Natural killer cell (primary cell): ENCODE results near the gene STYXL1. TPM values are rescaled to one million over a fixed set of nuclear protein-coding genes. Genes with fewer than 3 reads are reported as not detected.

Experiments
- ATAC-seq, 3 donors: fragments of 150-1000 bp in 2 of 3; fragments of 200-7000 bp in 1 of 3; cut with Tn5 transposase; 1 replicate in 1 of 3; 2 replicates in 2 of 3; pipeline ENCODE4 v1.10.0; 2021; ENCODE audit warnings: mild to moderate bottlenecking in 2 of 3, moderate library complexity in 2 of 3
- DNase-seq, 2 donors: peaks; one replicate each; pipeline versions ENCODE4 v3.0.0 to v3.0.0-alpha.2; 2013 to 2021; ENCODE audit warnings: mixed read lengths in 1 of 2
- H3K27ac ChIP-seq: one replicate; pipeline ENCODE4 v1.5.1; 2013; ENCODE audit warnings: mild to moderate bottlenecking, low read length
- H3K27me3 ChIP-seq: one replicate; pipeline ENCODE4 v1.6.1; 2013; ENCODE audit warnings: low read length; ENCODE audit not compliant: control insufficient read depth, insufficient read depth
- H3K36me3 ChIP-seq: one replicate; pipeline ENCODE4 v1.6.1; 2013; ENCODE audit warnings: low read length; ENCODE audit not compliant: control insufficient read depth, insufficient read depth
- H3K4me1 ChIP-seq: one replicate; pipeline ENCODE4 v1.6.1; 2013; ENCODE audit warnings: low read length; ENCODE audit not compliant: control insufficient read depth, insufficient read depth
- H3K4me3 ChIP-seq: one replicate; pipeline ENCODE4 v1.5.1; 2013; ENCODE audit warnings: low read length
- H3K9me3 ChIP-seq: one replicate; pipeline ENCODE4 v1.6.1; 2013; ENCODE audit warnings: low read length; ENCODE audit not compliant: control insufficient read depth, insufficient read depth
- H3K27ac Mint-ChIP-seq, 2 donors: one replicate each; pipeline ENCODE4 v1.8.0; 2022; ENCODE audit warnings: mild to moderate bottlenecking in 2 of 2, mixed read lengths in 2 of 2, moderate library complexity in 1 of 2
- H3K27me3 Mint-ChIP-seq, 2 donors: one replicate each; pipeline ENCODE4 v1.8.0; 2022; ENCODE audit warnings: low read depth in 2 of 2, mixed read lengths in 2 of 2
- H3K36me3 Mint-ChIP-seq: one replicate; pipeline ENCODE4 v1.8.0; 2022; ENCODE audit warnings: mixed read lengths
- H3K4me1 Mint-ChIP-seq, 2 donors: one replicate each; pipeline ENCODE4 v1.8.0; 2022; ENCODE audit warnings: mixed read lengths in 2 of 2
- H3K4me3 Mint-ChIP-seq: one replicate; pipeline ENCODE4 v1.8.0; 2022; ENCODE audit warnings: mild to moderate bottlenecking, moderate library complexity, mixed read lengths
- H3K9me3 Mint-ChIP-seq, 2 donors: one replicate each; pipeline ENCODE4 v1.8.0; 2022; ENCODE audit warnings: mixed read lengths in 2 of 2
- CTCF ChIP-seq: fragments of 200-600 bp; IDR thresholded peaks from one replicate; pipeline ENCODE4 v1.8.0; 2022; ENCODE audit warnings: antibody characterized with exemption
- WGBS: methylation state at CpG from one replicate; pipeline ENCODE4 v1.1.7; 2013; ENCODE audit warnings: missing lambda C conversion rate; ENCODE audit not compliant: insufficient coverage; 5-methylcytosine and 5-hydroxymethylcytosine counted together
- intact Hi-C: fragments of 100-400 bp; cut with micrococcal nuclease; formaldehyde crosslinking; loops from one replicate; pipeline ENCODE4 v1.14.2; 2022
- total RNA-seq, 4 donors: library from RNA; stranded (reverse); fragments of 120-200 nt in 1 of 4; gene quantifications; one replicate each; pipeline versions ENCODE4 v1.2.3 to v1.2.4, GENCODE V29; 2013 to 2022

Gene STYXL1
- total RNA-seq, 3 donors from 2014 or later (not counting 1 experiment from before 2014, with no cell fraction given) = 15.1 to 33.2 (median 18.8) TPM

- Histone ChIP-seq H3K4me1 (peaks cover 5% of the 10 kb centered on the region), H3K27ac (no peak overlapping the region), H3K27me3 (no peaks in the 10 kb centered on the region), H3K36me3 (peaks cover 11% of the 10 kb centered on the region), H3K9me3 (no peaks in the 10 kb centered on the region), H3K4me3 (no peak overlapping the region)
- no peak for TF ChIP-seq CTCF
- 93% methylated on average over 15 of the region's 15 CpGs for WGBS
- no peak overlapping the region for H3K27ac Mint-ChIP-seq
- DNase-seq = no peak
- peaks cover 7 to 29% of the 10 kb centered on the region in 2 donors for H3K4me1 Mint-ChIP-seq
- ATAC-seq = no peak
- intact Hi-C loops = no loop called here
- H3K9me3 Mint-ChIP-seq = no peaks in the 10 kb centered on the region
- H3K36me3 Mint-ChIP-seq = no peaks in the 10 kb centered on the region
- no peaks in the 10 kb centered on the region for H3K27me3 Mint-ChIP-seq
- no peak overlapping the region for H3K4me3 Mint-ChIP-seq
These were observed 97.6 kb downstream of the STYXL1 start for GRCh38 chr7:75950111-75950681.

- ATAC-seq = no peak
- Mint-ChIP-seq H3K4me1 (peaks cover 7 to 34% of the 10 kb centered on the region in 2 donors), H3K27ac (peak overlapping the region in 1 of 2 donors; percentile 57), H3K27me3 (no peaks in the 10 kb centered on the region), H3K4me3 (no peak overlapping the region), H3K36me3 (no peaks in the 10 kb centered on the region), H3K9me3 (no peaks in the 10 kb centered on the region)
- no peak overlapping the region for H3K4me3 ChIP-seq
- no peak for DNase-seq
- H3K27ac ChIP-seq = no peak overlapping the region
- intact Hi-C loops = no loop called here
- H3K9me3 ChIP-seq = no peaks in the 10 kb centered on the region
- 88% methylated on average over 9 of the region's 9 CpGs for WGBS
- H3K36me3 ChIP-seq = no peaks in the 10 kb centered on the region
- TF ChIP-seq CTCF = no peak
- no peaks in the 10 kb centered on the region for H3K27me3 ChIP-seq
- no peaks in the 10 kb centered on the region for H3K4me1 ChIP-seq
These were observed 99.6 kb downstream of the STYXL1 start for GRCh38 chr7:75948179-75948578.

Other genes with a start within 250 kb of the STYXL1 start
- gene CCL24, start 234.2 kb downstream of the STYXL1 start, total RNA-seq = not detected
- 10 to 100 TPM; 45.2 to 74.3 (median 61.9) TPM for gene RHBDD2, start 169.0 kb downstream of the STYXL1 start, total RNA-seq
- 10 to 100 TPM; 56.0 to 60.5 (median 58.3) TPM for gene POR, start 132.8 kb downstream of the STYXL1 start, total RNA-seq
- gene TMEM120A, start 53.4 kb downstream of the STYXL1 start, total RNA-seq = 10 to 100 TPM; 24.3 to 38.1 (median 34.6) TPM
- 10 to 100 TPM; 75.9 to 95.0 (median 93.9) TPM for gene MDH2, start 106 bp upstream of the STYXL1 start, total RNA-seq
- not detected for gene SRRM3, start 153.9 kb upstream of the STYXL1 start, total RNA-seq